ENCODE data around the gene VPS52.

Gene VPS52, protein sequence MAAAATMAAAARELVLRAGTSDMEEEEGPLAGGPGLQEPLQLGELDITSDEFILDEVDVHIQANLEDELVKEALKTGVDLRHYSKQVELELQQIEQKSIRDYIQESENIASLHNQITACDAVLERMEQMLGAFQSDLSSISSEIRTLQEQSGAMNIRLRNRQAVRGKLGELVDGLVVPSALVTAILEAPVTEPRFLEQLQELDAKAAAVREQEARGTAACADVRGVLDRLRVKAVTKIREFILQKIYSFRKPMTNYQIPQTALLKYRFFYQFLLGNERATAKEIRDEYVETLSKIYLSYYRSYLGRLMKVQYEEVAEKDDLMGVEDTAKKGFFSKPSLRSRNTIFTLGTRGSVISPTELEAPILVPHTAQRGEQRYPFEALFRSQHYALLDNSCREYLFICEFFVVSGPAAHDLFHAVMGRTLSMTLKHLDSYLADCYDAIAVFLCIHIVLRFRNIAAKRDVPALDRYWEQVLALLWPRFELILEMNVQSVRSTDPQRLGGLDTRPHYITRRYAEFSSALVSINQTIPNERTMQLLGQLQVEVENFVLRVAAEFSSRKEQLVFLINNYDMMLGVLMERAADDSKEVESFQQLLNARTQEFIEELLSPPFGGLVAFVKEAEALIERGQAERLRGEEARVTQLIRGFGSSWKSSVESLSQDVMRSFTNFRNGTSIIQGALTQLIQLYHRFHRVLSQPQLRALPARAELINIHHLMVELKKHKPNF

DNA sequence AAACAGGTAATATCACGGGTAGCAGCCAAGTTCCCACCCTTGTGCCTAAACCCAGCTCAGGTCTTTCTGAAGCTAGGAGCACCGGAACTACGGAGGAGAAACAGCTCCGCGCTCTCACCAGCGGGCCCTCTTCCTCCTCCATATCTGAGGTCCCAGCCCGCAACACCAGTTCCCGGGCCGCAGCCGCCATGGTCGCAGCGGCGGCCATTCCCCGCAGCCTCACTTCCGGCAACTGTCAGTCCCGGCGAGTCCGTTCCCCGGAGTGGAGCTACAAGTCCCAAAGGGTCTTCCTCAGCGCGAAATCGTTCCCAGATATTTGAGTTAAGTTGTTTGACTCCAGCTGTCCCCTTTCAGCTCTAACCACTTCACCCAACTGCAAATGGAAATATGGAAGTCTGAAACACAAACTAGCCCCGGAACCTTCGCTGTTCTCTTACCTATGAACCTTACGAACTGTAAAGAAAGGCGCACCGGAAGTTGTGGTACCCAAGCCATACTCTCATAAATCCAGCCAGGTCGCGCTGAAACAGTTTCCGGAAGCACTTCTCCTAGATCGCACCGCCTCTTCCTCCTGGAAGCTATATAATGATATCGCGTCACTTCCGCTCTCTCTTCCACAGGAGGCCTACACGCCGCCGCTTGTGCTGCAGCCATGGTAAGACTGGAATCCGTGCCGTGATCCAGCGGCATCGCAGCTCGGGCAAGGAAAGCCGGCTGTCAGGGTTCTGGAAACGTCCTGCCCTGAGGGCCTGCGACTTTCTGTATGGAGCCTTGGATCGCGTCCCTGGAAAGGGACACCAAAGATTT is at the start of gene VPS52, which contains the start of gene RPS18:
VPS52 (minus strand) TSS at position 409 of the 807 bp plus-strand sequence; CDS start at position 208, 201 bp downstream.
RPS18 (plus strand) TSS at position 608 of the 807 bp plus-strand sequence; CDS start at position 653, 45 bp downstream.
- peak; percentile 92 to 93 for DNase-seq

GRCh38 chr6:33321227-33321626 is 49.6 kb upstream of the VPS52 start:
- DNase-seq, result no peak

DNA sequence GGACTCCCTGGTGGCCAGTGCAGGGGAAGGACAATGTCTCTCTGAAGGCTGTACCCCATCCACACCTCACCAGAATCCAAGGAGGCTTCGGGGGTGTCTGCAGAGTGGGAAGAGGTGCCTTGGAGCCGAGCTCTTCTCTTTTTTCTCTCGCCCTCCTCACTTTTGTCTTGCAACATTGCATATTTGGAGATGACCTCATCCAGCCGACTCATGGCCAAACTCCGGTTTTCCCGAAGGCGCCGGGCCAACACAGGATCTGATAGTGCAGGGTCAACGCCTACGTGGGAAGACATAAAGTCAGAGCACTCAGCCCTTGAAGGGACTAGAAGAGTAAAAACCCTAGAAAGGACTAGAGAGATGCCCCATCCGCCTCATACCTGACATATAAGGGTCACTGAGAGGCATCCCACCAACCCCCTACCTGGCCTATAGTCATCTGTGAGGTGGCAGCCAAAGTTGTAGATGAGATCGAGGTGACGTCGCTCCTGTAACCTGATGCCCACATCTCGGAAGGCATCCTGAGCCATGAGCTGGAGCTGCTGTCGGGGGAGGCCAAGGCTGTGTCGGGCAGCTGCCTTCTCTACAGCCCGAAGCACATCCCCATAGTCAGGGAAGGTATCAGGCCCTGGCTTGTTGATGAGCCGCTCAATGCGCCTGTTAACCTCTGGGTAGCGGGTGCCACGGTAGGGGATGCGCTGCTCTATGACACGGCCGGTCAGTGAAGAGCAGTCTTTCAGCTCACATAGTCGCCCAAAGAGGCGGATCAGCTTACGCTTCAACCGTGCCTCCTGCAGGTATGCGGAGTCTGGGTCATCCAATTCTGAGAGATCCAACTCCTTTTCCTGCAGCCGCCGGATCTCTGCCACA is 48.9 kb upstream of the VPS52 start:
- DNase-seq, result no peak

DNA sequence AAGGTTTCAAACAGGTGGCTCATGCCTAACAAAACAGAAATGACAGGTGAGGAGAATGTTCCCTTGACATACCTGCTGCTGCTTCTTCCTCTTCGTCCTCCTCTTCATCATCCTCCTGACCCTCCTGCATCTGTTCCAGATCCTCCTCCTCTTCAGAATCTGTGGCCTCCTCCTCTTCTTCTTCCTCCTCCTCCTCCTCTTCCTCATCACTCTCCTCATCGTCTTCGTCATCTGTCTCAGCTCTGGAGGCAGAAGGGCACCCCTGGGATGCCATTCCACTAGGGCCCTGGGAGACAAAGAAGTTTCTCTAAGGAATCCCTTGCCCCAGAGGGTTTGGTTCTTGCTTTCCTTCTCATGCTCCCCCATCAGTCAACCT is 48.3 kb upstream of the VPS52 start:
- DNase-seq, result no peak

GRCh38 chr6:33318426-33319073 is 46.9 kb upstream of the VPS52 start:
- DNase-seq, result no peak

GRCh38 chr6:33317669-33318425 is 46.2 kb upstream of the VPS52 start, which contains the start of gene ZBTB22:
Gene ZBTB22, minus strand, starts transcription at chr6:33317744. Its CDS starts 828 bp downstream, at chr6:33316916.
- peak; percentile 96 to 98 for DNase-seq

- DNase-seq, result no peak
Measured at GRCh38 chr6:33317419-33317668, 45.7 kb upstream of the VPS52 start.

DNA sequence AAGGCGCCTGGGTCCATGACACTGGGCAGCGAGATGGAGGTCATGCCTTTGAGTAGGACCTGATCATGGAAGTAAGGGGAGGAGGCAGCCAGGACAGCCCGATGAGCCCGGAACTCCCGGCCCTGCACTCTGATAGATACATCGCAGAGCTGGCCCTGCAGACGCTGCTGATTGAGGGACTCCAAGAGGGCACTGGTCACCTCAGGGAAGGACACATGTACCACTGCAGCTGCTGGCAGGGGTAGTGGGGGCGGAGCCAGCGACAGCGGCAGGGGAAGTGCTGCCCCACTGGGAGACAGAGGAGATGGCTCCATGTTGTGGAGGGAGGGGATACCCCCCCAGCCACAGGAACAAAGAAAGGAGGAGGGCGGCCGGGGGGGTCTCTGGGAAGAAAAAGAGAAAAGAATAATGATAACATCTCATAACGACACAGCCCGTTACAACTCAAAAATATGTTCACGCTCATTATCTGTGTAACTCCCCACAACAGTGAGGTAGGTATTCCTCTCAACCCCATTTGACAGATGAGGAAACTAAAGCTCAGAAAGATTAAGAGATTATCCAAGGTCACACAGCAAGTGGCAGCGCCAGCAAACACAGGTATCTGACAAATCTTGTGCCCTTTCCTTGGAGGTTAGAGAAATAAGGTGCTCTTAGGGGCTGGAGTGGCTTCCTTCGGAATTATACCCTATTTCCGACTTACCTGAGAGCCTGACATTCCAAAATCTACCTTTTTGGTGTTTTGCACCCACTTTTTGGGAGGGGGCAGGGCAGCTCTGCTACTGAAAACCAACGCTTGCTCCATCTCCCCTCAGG is 45.1 kb upstream of the VPS52 start:
- DNase-seq, result no peak

DNA sequence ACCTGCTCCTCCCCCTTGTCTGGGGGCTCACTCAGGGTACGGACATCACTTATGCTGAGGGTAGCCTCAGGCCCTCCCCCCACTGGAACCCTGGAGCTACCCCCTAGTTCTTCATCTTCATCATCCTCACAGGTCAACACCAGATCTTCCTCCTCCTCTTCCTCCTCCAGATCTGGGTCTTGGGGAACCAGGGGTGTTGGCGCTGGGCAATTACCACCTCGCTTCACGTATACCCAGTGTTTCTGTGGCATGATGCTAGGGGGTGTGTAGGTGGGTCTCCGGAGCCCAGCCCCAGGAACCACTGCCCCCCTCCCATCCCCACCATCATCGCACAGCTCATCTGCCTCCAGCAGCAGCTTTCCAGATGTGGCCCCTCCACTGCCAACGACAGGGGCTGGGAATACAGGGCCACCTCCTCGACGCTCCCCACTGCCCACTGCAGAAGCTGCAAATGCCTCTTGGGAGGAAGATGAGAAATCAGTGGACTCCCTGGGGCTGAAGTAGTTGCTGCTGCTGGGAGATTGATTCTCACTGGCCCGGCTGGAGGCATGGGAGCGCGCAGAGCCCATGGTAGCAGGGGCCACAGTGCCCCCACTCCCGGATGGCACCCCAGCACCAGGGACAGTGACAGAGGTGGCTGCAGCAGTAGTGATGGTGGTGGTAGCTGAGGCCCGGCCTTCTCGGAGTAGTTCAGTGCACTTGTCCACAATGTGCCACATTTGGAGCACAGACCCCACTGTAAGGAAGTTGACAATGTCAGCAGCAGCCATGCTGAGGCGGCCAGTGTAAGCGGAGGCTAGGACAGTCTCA is 44.3 kb upstream of the VPS52 start:
- DNase-seq, result no peak

DNA sequence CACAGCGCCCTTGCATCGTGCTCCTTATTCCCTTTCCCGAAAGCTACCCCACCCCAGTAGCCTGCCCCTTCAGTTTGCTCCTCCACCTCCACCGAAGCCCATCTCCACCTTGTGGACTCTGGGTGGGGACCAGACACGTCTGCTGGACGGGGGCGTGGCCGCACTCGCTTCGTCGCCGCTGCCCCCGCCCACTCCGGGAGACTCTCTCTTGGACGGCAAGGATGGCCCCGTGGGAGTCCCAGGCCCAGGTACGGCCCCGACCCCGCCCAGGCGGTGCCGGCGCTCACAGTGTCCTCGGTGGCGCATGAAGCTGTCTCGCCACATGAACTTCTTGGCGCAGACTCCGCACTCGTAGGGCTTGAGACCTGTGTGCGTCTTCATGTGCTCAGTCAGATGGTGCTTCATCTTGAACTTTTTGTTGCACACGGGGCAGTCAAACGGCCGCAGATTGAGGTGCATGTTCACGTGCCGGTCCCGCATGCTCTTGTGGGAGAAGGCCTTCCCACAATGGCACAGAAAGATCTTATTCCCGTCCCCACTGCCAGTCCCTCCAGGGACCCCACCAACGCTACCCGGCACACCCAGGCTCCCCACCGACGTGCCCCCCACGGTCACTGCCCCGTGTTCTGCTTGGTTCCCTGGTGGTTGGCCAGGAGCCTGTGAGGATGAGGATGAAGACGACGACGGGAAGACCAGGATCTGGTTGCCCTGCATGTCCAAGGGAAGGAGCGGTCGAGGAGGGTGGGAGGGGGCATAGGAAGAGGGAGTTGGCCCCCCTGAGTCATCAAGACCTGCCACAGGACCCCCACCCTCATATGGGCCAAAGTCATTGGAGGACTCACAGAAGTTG is 43.5 kb upstream of the VPS52 start:
- peak; percentile 38 to 46 for DNase-seq

- peak; percentile 69 to 72 for DNase-seq
Measured at GRCh38 chr6:33314515-33314942, 42.9 kb upstream of the VPS52 start.

- DNase-seq, result peak; percentile 89
Measured at GRCh38 chr6:33313709-33314514, 42.2 kb upstream of the VPS52 start, which contains the start of gene TAPBP. Gene TAPBP, minus strand, starts transcription at chr6:33314078. Its CDS starts 37 bp downstream, at chr6:33314041.

DNA sequence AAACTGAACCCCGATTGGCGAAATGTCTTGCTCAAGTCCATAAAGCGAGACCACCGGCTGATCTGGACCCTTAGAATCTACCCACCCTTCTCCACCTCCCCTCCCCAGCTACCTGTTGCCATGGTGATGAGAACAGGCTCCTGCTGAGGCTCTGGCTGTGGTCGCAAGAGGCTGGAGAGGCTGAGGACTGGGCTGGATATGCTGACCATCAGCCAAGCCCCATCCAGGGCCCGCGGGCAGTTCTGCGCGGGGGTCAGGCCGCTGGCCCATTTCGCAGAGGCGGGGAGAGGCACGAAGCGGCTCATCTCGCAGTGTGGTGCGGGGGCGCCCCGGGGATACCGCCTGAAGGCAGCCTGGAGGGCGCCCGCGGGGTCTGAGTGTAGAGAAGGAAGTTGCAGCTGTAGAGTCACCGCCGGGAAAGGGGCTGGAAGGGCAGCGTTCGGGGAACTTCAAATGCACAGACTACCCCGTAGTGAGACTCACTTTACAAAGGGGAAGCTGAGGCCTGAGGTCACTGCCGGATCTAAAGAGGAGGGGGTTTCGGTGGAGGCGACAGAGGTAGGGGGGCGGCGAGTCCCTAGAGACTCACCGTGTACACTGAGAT is 41.5 kb upstream of the VPS52 start:
- DNase-seq, result peak; percentile 66 to 73

- DNase-seq, result peak; percentile 79 to 81
Measured at GRCh38 chr6:33312361-33313104, 40.9 kb upstream of the VPS52 start.

DNA sequence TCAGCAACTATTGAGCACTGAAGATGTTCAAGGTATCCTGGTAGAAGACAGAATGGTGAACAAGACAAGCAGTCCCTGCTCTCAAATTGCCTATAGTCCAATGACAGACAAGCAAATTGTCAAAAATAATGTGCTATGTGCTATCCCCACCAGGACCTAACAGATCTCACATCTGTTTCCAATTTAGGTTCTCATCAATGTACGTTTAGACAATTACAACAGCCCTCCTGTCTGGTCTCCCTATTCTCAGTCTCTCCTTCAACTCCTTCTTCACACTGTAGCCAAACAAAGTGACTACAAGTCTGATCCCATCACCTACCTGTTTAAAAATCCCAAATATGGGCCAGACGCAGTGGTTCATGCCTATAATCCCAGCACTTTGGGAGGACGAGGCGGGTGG is 34.7 kb upstream of the VPS52 start:
- DNase-seq, result no peak

DNA sequence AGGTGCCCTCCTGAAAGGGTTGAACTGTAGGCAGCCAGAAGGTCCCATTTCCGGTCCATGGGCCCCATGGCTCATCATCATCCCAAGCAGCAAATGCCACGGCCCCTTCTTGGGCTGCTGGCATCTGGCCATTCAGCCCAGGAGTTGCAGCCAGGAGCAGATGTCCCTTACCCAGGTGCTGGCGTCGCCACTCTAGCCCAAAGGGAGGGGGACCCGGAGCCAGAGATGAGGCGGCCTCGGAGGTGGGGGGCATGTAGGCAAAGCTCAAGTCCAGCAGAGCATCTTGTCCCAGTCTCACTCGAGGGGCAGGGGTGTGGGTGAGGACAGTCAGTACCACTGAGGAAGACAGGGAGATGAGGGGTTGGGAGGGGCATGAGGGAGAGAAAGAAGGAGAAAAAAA is 33.4 kb upstream of the VPS52 start:
- no peak for DNase-seq
